Suprapubic skin (tissue), 4 donors: Measurements from ENCODE around the gene FKBP1A.

Experiments
- EP300 ChIP-seq: sonication (generic); formaldehyde crosslinking; IDR thresholded peaks from one replicate; pipeline ENCODE4 v1.6.1; 2017; ENCODE audit warnings: antibody characterized with exemption
- POLR2A ChIP-seq, 2 donors: fragments of 450-650 bp; IDR thresholded peaks; one replicate each; pipeline ENCODE4 v1.6.1; 2017; ENCODE audit warnings: antibody characterized with exemption in 2 of 2, mild to moderate bottlenecking in 2 of 2, moderate library complexity in 2 of 2
- POLR2AphosphoS5 ChIP-seq, 3 donors: sonication (generic); formaldehyde crosslinking; IDR thresholded peaks; one replicate each; pipeline ENCODE4 v1.6.1; 2017; ENCODE audit warnings: antibody characterized with exemption in 3 of 3
- TF ChIP-seq, protein P1 (sequence below), 2 donors: fragments of 200-600 bp in 1 of 2; fragments of 450-650 bp in 1 of 2; sonication (generic) in 1 of 2; IDR thresholded peaks; one replicate each; pipeline ENCODE4 v1.5.1; 2016 to 2019; ENCODE audit warnings: antibody characterized with exemption in 2 of 2, mild to moderate bottlenecking in 1 of 2, moderate library complexity in 1 of 2

DNA sequence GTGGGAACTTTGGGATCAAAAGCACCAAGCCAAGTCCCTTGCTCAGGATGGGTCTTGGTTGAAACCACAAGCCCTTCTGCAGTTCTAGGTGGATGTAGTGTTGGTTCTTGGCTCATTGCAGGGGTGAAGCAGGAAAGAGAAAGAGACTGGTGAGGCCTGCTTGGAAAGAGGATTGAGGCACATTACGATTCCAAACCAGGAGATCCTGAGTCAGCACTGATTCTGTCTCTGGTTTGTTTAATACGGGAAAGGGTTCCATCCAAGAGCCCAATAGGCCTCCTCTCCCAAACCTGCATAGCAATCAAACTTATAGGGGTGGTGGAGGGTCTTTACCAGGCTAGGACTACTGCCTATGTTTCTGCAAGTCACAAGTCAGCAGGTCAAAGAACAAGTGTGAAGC is 49.5 kb upstream of the FKBP1A start:
- TF ChIP-seq, protein P1, sequence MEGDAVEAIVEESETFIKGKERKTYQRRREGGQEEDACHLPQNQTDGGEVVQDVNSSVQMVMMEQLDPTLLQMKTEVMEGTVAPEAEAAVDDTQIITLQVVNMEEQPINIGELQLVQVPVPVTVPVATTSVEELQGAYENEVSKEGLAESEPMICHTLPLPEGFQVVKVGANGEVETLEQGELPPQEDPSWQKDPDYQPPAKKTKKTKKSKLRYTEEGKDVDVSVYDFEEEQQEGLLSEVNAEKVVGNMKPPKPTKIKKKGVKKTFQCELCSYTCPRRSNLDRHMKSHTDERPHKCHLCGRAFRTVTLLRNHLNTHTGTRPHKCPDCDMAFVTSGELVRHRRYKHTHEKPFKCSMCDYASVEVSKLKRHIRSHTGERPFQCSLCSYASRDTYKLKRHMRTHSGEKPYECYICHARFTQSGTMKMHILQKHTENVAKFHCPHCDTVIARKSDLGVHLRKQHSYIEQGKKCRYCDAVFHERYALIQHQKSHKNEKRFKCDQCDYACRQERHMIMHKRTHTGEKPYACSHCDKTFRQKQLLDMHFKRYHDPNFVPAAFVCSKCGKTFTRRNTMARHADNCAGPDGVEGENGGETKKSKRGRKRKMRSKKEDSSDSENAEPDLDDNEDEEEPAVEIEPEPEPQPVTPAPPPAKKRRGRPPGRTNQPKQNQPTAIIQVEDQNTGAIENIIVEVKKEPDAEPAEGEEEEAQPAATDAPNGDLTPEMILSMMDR (IDR thresholded peaks at IDR 0.05), result no peak
- TF ChIP-seq POLR2A (IDR thresholded peaks at IDR 0.05) (no peak), EP300 (no peak), POLR2AphosphoS5 (IDR thresholded peaks at IDR 0.05) (no peak)
